Muscle of leg (tissue), 11 donors: Measurements from ENCODE around the gene PXYLP1. TPM values are rescaled to one million over a fixed set of nuclear protein-coding genes. Genes with fewer than 3 reads are reported as not detected.

Experiments
- DNase-seq: peaks from one replicate; pipeline ENCODE4 v3.0.0; 2013
- H3K27ac ChIP-seq: one replicate; pipeline ENCODE4 v1.5.1; 2013; ENCODE audit warnings: mild to moderate bottlenecking, low read length, control low read depth
- H3K27me3 ChIP-seq: one replicate; pipeline ENCODE4 v1.6.1; 2013; ENCODE audit warnings: low read length; ENCODE audit not compliant: control insufficient read depth, insufficient read depth
- H3K36me3 ChIP-seq: one replicate; pipeline ENCODE4 v1.6.1; 2013; ENCODE audit warnings: low read length; ENCODE audit not compliant: control insufficient read depth, insufficient read depth
- H3K4me1 ChIP-seq: one replicate; pipeline ENCODE4 v1.6.1; 2013; ENCODE audit warnings: low read length; ENCODE audit not compliant: control insufficient read depth, insufficient read depth
- H3K4me3 ChIP-seq: one replicate; pipeline ENCODE4 v1.5.1; 2013; ENCODE audit warnings: low read length, control low read depth
- H3K9me3 ChIP-seq: replicated peaks from 2 replicates; pipeline ENCODE4 v1.6.1; 2013; ENCODE audit warnings: low read depth, low read length; ENCODE audit not compliant: control insufficient read depth
- WGBS: methylation state at CpG from one replicate; pipeline ENCODE4 v1.1.5; 2013; ENCODE audit warnings: missing lambda C conversion rate; ENCODE audit not compliant: insufficient coverage; 5-methylcytosine and 5-hydroxymethylcytosine counted together
- polyA plus RNA-seq, 8 donors: library from polyadenylated mRNA; unstranded; fragments of 120-200 nt; gene quantifications; one replicate each; pipeline versions ENCODE4 v1.2.1 to v1.2.3, GENCODE V29; 2013; ENCODE audit warnings: inconsistent platforms in 1 of 8, low replicate concordance in 1 of 8; ENCODE audit not compliant: insufficient read length in 8 of 8, insufficient read depth in 1 of 8
- total RNA-seq: library from RNA; stranded (reverse); fragments of 120-200 nt; gene quantifications from one replicate; pipeline ENCODE4 v1.2.4, GENCODE V29; 2013

PXYLP1 gene
- total and polyA plus RNA-seq, 9 donors: 12.8 to 21.8 (median 18.3) TPM

DNA sequence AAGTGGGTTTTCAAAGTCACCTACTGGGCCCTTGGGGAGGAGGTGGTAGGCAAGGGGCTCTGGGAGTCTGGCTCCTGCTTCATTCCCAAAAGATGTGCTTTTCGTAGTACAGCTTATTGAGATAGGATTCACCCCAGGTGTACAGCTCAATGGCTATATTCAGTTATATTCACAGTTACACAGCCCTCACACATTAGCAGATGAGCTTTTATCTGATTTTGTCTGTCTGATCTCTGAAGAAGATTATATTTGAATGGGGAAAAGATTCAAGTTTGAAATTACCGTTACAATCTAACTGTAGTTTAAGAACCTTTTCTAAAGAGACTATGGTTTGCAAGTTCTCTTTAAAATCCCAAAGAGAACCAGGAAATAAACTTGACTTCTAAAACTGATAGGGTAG, 27.3 kb downstream of the PXYLP1 start:
- Histone ChIP-seq H3K9me3 (no peaks in the 10 kb centered on the region), H3K4me1 (peaks cover 17% of the 10 kb centered on the region), H3K27me3 (no peaks in the 10 kb centered on the region), H3K27ac (no peak overlapping the region), H3K4me3 (no peak overlapping the region), H3K36me3 (peaks cover 15% of the 10 kb centered on the region)
- no CpG with 5 or more reads among the region's 2 CpGs for WGBS
- no peak for DNase-seq

DNA sequence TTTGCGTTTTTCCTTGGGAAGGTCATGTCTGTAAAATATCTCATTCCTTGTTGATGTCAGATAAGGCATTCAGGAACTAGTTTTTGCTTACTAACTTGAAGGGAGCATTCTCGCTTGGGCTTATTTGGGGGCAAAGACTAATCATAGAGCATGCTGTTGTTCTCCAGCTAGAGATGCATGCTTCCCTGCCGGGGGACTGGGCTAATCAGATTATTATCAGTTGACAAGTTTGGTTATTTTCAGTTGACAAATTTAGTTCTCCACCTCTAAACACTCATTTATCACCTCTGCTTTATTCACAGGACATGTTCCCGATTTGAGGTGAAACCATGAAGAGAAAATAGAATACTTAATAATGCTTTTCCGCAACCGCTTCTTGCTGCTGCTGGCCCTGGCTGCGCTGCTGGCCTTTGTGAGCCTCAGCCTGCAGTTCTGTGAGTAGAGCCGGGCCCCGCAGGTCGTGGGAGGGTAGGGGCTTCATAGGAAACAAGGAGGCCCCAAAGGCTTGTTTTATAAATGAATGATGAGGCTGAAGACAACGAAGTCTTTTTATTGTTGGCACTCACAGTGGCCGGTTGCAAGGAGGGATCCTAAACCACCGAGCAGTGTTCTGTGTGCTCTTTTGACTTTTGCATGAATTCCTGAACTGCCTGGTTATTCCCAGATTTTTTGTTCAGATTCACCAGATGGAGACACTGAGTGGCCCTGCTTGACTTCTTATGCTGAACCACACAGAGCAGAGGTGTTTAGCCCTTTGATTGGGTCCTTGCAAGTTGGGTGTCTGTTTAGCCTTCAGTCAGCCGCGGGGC, 28.4 kb downstream of the PXYLP1 start:
- H3K4me1 ChIP-seq: peaks cover 17% of the 10 kb centered on the region
- WGBS: 80% methylated on average over 9 of the region's 15 CpGs
- H3K36me3 ChIP-seq: peaks cover 15% of the 10 kb centered on the region
- H3K27ac ChIP-seq: no peak overlapping the region
- DNase-seq: no peak
- no peaks in the 10 kb centered on the region for H3K9me3 ChIP-seq
- H3K27me3 ChIP-seq: no peaks in the 10 kb centered on the region
- H3K4me3 ChIP-seq: no peak overlapping the region

GRCh38 chr3:141260630-141260927, 29.0 kb downstream of the PXYLP1 start:
- peaks cover 18% of the 10 kb centered on the region for H3K36me3 ChIP-seq
- 86% methylated on average over 1 of the region's 2 CpGs for WGBS
- H3K4me1 ChIP-seq: peaks cover 13% of the 10 kb centered on the region
- H3K4me3 ChIP-seq: no peak overlapping the region
- no peaks in the 10 kb centered on the region for H3K9me3 ChIP-seq
- no peaks in the 10 kb centered on the region for H3K27me3 ChIP-seq
- DNase-seq: no peak
- no peak overlapping the region for H3K27ac ChIP-seq

DNA sequence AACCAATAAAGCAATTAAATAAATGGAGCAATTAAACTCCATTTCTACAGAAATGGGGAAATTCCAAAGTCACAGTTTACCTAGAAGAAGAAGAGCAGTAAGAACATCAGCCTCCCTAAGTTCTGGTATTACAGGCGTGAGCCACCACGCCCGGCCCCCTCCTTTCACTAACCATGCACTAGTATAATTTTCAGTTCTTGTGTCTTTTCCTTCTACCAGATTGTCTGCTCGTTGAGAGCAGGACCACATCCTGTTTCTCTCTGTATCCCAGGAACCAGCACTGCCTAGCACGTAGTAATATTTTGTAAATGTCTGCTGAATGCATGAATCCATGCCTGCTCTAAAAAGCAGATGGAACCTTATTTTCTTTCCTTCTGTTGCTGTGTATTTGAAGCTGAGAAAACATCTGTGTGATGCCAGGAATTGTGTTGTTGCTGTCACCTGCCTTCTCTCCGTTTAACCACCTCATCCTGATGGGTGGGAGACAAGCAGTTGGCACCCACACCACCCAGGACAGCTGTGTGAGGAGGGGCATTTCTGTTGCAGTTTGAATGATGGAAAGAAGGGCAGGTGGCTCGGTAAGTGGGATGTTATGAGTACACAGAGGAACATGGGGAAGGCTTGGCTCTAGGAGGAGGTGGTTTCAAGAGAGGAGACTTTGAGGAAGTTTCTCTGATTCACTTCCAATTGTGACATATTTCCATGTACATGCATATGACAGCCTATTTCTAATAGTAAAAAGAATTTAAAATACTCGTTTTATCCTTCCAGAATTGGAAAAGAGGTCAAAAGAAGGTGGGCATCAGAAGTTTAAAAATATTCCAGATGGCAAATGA, 30.1 kb downstream of the PXYLP1 start:
- Histone ChIP-seq H3K27me3 (no peaks in the 10 kb centered on the region), H3K27ac (peak overlapping the region; percentile 51), H3K36me3 (peaks cover 18% of the 10 kb centered on the region), H3K9me3 (no peaks in the 10 kb centered on the region), H3K4me1 (peaks cover 4% of the 10 kb centered on the region), H3K4me3 (no peak overlapping the region)
- WGBS: no CpG with 5 or more reads among the region's 8 CpGs
- DNase-seq: peak; percentile 27

- no CpG with 5 or more reads among the region's 4 CpGs for WGBS
- H3K27ac ChIP-seq: no peak overlapping the region
Observed at GRCh38 chr3:141262308-141262705, 30.7 kb downstream of the PXYLP1 start.

DNA sequence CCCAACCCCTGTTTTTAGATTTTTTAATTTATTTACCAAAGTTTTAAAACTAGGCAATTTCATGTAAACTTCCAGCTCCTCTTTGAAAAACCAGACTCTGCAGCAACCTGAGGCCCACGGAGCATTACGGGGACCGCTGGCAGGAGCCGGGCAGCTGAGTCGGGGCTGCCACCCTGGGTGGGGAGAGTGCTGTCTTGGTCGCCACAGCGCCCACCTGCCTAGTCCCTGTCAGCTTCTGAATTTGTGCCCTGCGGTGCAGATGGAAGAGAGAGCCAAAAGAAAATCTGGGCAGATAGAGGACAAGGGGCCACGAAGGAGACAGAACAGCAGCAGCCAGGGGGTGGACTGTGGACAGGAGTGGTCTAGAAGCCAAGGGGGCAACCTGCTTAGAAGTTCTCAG, 34.6 kb downstream of the PXYLP1 start:
- Histone ChIP-seq H3K9me3 (no peaks in the 10 kb centered on the region), H3K4me3 (no peak overlapping the region), H3K4me1 (peaks cover 2% of the 10 kb centered on the region), H3K27ac (no peak overlapping the region), H3K27me3 (no peaks in the 10 kb centered on the region), H3K36me3 (peaks cover 12% of the 10 kb centered on the region)
- DNase-seq: no peak
- 84% methylated on average over 4 of the region's 9 CpGs for WGBS

More at GRCh38 chr3:141262308-141262705, 30.7 kb downstream of the PXYLP1 start:
- H3K9me3 ChIP-seq: no peaks in the 10 kb centered on the region
- H3K27me3 ChIP-seq: no peaks in the 10 kb centered on the region
- peaks cover 2% of the 10 kb centered on the region for H3K4me1 ChIP-seq
- DNase-seq: peak; percentile 67
- peaks cover 18% of the 10 kb centered on the region for H3K36me3 ChIP-seq
- H3K4me3 ChIP-seq: no peak overlapping the region

DNA sequence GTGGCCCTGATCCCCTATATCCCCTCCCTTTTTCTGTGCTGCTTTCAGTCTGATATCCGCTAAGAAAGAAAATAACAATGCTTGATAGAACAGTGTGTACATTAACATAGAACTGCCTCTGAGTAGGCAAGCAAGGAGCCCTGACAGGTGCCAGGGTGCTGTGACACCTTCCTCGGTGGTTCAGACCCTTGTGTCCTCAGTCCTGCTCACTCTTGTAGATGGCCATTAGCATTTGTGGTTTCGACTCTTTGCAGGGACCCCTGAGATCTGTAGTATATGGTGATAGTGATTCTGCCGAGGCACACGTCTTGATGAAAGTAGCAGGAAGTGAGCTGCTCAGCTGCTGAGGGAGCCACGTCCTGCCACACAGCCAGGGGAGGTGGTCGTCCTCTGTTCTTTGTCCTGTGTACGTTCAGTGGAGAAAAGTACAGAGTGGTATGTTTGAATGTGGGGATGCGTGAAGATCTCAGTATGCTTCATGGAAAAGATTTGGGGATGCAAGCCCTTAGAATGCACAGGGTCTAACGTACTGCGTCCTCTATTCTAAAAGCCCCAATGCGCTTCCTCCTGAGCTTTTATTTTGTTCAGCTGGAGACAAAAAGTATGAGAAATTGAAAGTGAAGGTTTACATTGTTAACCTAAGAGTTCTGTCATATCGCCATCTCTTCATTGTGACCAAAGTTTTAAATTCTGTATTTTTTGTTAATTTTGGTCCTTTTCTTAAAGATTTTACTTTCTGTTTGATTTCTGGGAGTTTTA, 35.4 kb downstream of the PXYLP1 start:
- no peak overlapping the region for H3K27ac ChIP-seq
- H3K27me3 ChIP-seq: no peaks in the 10 kb centered on the region
- no peaks in the 10 kb centered on the region for H3K4me1 ChIP-seq
- WGBS: 34% methylated on average over 8 of the region's 13 CpGs
- no peak overlapping the region for H3K4me3 ChIP-seq
- peaks cover 8% of the 10 kb centered on the region for H3K36me3 ChIP-seq
- no peaks in the 10 kb centered on the region for H3K9me3 ChIP-seq
- DNase-seq: no peak

DNA sequence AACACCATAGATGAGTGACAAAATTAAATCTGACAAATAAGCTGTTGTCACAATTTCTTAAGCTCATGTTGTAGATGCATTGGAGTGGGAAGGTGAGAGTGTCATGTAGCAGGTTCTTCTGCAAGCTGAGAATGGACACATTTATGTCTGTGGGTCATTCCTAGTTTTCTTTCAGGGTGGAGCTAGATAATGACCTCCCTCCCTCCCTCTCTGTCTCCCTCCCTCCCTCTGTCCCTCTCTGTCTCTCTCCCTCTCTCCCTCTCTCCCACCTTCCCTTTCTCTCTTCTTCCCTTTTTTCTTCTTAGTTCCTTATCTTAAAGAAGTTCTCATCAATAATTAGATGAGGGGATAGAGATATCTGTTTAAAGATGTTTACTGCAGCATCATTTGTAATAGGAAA, 36.0 kb downstream of the PXYLP1 start:
- Histone ChIP-seq H3K27ac (no peak overlapping the region), H3K4me3 (no peak overlapping the region), H3K36me3 (peaks cover 8% of the 10 kb centered on the region), H3K4me1 (no peaks in the 10 kb centered on the region), H3K9me3 (no peaks in the 10 kb centered on the region), H3K27me3 (no peaks in the 10 kb centered on the region)
- no peak for DNase-seq

GRCh38 chr3:141268306-141268705, 36.7 kb downstream of the PXYLP1 start:
- 67% methylated on average over 2 of the region's 7 CpGs for WGBS
- no peaks in the 10 kb centered on the region for H3K9me3 ChIP-seq
- no peak overlapping the region for H3K4me3 ChIP-seq
- H3K27me3 ChIP-seq: no peaks in the 10 kb centered on the region
- H3K36me3 ChIP-seq: peaks cover 8% of the 10 kb centered on the region
- H3K27ac ChIP-seq: no peak overlapping the region
- DNase-seq: no peak
- no peaks in the 10 kb centered on the region for H3K4me1 ChIP-seq

DNA sequence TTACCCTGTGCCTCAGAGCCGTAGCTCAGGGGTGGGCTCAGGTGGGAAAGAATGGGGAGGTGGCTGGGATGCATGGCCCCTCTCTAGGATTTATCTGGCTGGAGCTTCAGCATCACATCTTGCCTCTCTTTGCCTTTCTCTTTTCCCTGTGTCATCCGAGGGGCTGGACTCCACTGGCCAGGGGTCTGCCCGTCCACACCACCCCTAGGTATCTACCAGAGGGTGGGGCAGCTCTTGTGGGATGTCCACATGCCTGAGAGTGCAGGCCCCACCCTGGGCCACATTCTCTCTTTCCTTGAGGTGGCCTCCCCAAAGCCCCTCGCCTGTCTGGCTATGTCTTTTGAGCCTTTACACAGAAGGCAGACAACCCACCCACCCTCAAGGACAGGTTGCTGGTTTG, 37.2 kb downstream of the PXYLP1 start:
- no CpG with 5 or more reads among the region's 4 CpGs for WGBS
- Histone ChIP-seq H3K4me1 (no peaks in the 10 kb centered on the region), H3K9me3 (no peaks in the 10 kb centered on the region), H3K27me3 (no peaks in the 10 kb centered on the region), H3K27ac (no peak overlapping the region), H3K36me3 (peaks cover 7% of the 10 kb centered on the region), H3K4me3 (no peak overlapping the region)
- no peak for DNase-seq
